ENCODE data around the gene ERCC6L2.

The ERCC6L2 gene

GRCh38 chr9:95985440-95986055 is 110.1 kb downstream of the ERCC6L2 start:
- no peak for DNase-seq

GRCh38 chr9:95989297-95989696 is 113.8 kb downstream of the ERCC6L2 start:
- DNase-seq: no peak

DNA sequence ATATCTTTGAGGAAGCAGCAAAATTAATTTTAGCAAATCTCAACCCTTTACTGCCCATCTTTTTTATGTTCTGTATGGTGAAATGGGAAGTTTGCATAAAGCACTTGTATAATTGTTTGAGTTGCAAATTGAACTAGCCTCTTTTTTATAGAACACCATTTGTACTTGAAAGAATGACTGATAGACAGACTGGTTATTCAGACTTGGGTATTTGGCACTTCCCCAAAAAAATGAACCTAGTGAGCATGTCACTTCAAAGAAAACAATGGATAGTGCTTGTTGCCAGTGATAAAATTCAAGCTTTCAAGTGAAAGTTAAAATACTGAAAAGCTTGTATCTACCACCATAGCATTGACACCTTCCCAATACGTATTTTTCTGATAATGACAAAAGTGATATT is 115.8 kb downstream of the ERCC6L2 start:
- DNase-seq: no peak

DNA sequence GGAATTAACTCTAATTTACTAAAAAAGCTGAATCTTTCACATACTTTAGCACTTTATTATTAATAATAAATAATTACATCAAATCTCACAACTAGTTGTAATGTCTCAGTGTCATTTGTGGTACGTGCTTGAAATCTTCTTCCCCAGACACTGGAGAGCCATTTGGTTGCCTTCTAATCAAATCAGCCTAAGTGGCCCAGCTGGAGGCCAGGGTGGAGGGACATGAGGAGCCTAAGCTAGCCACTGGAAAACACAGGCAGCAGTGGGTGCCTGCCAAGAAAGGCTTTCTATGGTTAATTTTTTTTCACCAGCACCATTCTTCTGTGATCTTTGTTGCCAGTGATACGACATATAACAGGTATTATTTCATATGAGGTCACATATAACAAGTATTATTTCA is 117.0 kb downstream of the ERCC6L2 start:
- DNase-seq: no peak

- DNase-seq: no peak
Observed at GRCh38 chr9:95993337-95993736, 117.8 kb downstream of the ERCC6L2 start.

DNA sequence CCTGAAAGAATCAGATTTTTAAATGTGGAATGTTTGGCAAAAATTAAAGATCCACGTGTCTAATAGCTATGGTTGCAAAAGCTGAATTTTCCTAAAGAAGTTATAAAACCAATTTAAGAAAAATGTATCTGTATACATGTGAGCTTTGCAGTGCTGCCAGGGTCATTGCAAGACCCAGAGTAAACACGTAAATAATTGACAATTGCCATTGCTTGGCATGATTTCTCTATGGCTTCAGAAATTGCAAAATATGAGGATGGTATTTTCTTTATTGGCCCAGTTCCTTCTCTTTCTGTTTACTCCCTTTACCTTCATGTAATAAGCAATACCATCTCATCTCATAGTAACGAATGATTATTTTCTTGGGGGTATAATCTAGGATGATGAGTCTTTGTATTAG is 123.9 kb downstream of the ERCC6L2 start:
- no peak for DNase-seq

- DNase-seq: no peak
Observed at GRCh38 chr9:96004379-96004778, 128.9 kb downstream of the ERCC6L2 start.

- no peak for DNase-seq
Observed at GRCh38 chr9:96006296-96006879, 130.9 kb downstream of the ERCC6L2 start.

DNA sequence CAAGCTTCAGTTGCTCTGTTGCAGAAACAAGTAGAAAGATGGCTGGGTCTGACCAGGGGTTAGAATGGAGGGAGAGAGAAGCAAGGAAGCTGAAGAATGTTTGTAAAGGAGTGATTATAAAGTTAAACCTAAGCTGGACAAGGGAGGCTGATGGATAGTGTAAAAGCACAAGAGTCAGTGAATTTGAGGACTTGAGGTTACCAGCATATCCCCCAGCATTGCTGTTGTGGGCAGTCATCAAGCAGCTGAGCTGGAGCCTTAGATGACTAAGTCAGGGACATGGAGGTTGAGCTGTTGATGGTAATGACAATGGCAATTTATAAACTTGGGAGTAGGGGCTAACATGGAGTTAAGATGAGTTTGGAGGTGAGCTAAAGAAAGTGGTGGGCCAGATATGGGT is 131.5 kb downstream of the ERCC6L2 start:
- DNase-seq: no peak

GRCh38 chr9:96008502-96009222 is 133.2 kb downstream of the ERCC6L2 start:
- DNase-seq: no peak

- DNase-seq: no peak
Observed at GRCh38 chr9:96009223-96009602, 133.7 kb downstream of the ERCC6L2 start.

GRCh38 chr9:96009690-96010472 is 134.4 kb downstream of the ERCC6L2 start:
- no peak for DNase-seq

DNA sequence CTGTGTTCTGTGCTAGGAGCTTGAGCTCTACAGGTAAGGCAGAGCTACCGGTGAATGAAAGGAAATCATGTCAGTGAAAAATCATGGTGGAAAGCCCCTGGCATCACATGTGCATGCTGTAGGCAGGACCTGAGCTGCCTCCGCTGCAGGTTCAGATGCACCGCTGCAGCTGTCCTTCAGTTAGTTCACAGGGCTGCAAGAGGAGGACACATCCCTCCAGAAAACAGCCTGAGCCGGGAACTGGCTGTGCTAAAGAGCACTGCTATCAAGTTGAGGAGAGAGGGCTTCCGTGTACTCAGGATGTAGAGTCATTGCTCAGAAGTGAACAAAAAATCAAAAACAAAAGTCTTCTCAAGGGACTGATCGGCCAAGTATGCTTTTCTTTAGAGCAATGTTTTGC is 138.6 kb downstream of the ERCC6L2 start:
- no peak for DNase-seq

DNA sequence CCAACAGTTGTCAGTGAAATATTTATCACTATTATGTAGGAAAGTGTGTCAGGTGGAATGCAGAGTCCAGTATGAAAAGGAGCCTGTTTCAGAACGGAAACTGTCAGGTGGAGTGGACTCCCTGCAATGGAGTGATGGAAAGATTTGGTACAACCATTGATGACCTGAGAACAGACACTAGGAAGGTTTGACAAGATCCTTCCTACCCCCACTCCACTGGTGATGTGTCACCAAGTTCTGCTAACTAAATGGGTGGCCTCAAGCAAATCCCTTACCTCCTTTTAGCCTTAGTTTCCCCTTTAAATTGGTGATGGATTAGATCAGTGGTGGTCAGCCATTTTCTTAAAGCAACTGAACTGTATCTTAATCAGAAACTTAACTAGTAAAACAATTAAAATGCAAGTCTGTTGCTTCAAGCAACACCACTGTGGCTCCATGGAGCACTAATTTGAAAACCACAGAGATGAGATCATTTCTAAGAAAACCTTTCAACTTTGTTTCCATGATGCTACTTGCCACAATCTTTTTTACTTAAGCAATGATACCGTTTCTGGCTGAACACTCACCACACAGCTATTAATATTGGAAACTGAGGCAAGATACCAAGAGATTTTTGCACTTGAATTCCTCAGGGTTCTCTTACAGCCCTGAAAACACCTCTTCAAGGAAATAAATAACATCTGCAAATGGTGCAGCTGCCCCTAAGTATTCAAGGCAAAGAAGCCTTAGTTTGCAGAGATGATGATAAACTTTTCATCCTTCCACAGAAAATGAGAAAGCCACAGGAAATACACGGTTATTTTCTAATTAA is 140.6 kb downstream of the ERCC6L2 start:
- DNase-seq: no peak

Measured in bone marrow (tissue), 2 donors.